ENCODE measurements around the gene MINDY2. TPM values are rescaled to one million over a fixed set of nuclear protein-coding genes. Genes with fewer than 3 reads are reported as not detected.

The MINDY2 gene
- total and polyA plus RNA-seq, 9 of the 15 experiments (the other 6 are each of a cell fraction or from before 2014, with no cell fraction given) = 2.4 to 15.3 (median 7.2) TPM

DNA sequence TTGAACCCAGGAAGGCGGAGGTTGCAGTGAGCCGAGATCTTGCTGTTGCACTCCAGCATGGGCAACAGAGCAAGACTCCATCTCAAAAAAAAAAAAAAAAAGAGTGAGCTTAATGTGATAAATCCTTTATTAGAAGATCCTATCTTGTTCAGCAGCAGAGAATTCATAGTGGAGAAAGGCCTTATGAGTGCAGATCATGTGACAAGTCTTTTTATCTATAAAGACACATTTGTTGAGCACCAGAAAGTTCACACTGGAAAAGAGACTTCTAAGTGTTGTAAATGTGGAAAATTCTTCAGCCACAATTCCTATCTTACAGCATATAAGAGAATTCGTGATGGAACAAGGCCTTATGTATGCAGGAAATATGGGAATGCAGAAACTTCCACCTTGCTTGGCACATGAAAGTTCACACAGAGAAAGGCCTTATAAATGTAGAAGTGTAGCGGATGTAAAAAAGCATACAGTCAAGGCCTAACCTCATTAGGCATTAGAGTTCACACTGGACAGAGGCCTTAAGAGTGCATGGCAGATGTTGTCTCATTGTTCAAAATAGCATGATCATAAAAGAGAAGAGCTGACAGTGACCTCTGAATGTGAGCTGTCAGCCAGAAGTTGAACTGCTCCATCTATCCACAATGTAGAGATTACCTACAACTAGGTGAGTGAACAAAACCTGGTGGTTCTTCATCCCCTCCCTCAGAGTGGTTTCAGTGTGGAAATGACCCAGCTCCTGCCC lies 38.3 kb upstream of the MINDY2 start (continued):
- TF ChIP-seq, protein P1, sequence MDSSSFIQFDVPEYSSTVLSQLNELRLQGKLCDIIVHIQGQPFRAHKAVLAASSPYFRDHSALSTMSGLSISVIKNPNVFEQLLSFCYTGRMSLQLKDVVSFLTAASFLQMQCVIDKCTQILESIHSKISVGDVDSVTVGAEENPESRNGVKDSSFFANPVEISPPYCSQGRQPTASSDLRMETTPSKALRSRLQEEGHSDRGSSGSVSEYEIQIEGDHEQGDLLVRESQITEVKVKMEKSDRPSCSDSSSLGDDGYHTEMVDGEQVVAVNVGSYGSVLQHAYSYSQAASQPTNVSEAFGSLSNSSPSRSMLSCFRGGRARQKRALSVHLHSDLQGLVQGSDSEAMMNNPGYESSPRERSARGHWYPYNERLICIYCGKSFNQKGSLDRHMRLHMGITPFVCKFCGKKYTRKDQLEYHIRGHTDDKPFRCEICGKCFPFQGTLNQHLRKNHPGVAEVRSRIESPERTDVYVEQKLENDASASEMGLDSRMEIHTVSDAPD (CRISPR knock-in tag; IDR thresholded peaks at IDR 0.05) = no peak
- no peak for TF ChIP-seq PTTG1 (tag; IDR thresholded peaks at IDR 0.05; ENCODE audit: low read depth)
- TF ChIP-seq ZNF586 (CRISPR knock-in tag; conservative IDR thresholded peaks at IDR 0.05) = no peak
- no peak for TF ChIP-seq ZNF408 (CRISPR knock-in tag; IDR thresholded peaks at IDR 0.05; ENCODE audit: low read depth)
- no peak for TF ChIP-seq ZNF24 (IDR thresholded peaks at IDR 0.05)
- 0 out of 2 replicates have a peak, but pooled peaks have one; percentile 7 for TF ChIP-seq TCF3 (CRISPR knock-in tag; IDR thresholded peaks at IDR 0.05)
- TF ChIP-seq VEZF1 (CRISPR knock-in tag; IDR thresholded peaks at IDR 0.05) = no peak
- TF ChIP-seq ESRRA (IDR thresholded peaks at IDR 0.05; ENCODE audit: borderline replicate concordance, low read depth) = no peak
- TF ChIP-seq SMAD3 (CRISPR knock-in tag; conservative IDR thresholded peaks at IDR 0.05) = no peak
- TF ChIP-seq CXXC5 (CRISPR knock-in tag; IDR thresholded peaks at IDR 0.05) = no peak
- TF ChIP-seq MTA2 (IDR thresholded peaks at IDR 0.05; ENCODE audit: low read depth) = 0 out of 2 replicates have a peak, but pooled peaks have one; percentile 11
- no peak for TF ChIP-seq HMGN3 (IDR thresholded peaks at IDR 0.05; ENCODE audit: borderline replicate concordance, extremely low read depth, insufficient read length, low read depth, low read length)
- TF ChIP-seq ZSCAN32 (CRISPR knock-in tag; IDR thresholded peaks at IDR 0.05) = no peak
- no peak for TF ChIP-seq CSDE1 (IDR thresholded peaks at IDR 0.05)
- no peak for TF ChIP-seq RBM25 (IDR thresholded peaks at IDR 0.05; ENCODE audit: low read depth, low read length, severe bottlenecking)
- TF ChIP-seq, protein P2, sequence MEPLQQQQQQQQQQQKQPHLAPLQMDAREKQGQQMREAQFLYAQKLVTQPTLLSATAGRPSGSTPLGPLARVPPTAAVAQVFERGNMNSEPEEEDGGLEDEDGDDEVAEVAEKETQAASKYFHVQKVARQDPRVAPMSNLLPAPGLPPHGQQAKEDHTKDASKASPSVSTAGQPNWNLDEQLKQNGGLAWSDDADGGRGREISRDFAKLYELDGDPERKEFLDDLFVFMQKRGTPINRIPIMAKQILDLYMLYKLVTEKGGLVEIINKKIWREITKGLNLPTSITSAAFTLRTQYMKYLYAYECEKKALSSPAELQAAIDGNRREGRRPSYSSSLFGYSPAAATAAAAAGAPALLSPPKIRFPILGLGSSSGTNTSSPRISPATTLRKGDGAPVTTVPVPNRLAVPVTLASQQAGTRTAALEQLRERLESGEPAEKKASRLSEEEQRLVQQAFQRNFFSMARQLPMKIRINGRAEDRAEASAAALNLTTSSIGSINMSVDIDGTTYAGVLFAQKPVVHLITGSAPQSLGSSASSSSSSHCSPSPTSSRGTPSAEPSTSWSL (CRISPR knock-in tag; IDR thresholded peaks at IDR 0.05; ENCODE audit: borderline replicate concordance) = no peak
- TF ChIP-seq NCOA2 (IDR thresholded peaks at IDR 0.05; ENCODE audit: partially characterized antibody in 2 of 2) = no peak
- TF ChIP-seq XRCC5 (IDR thresholded peaks at IDR 0.05; ENCODE audit: low read depth, low read length) = no peak
- no peak for TF ChIP-seq CTBP1 (IDR thresholded peaks at IDR 0.05; ENCODE audit: borderline replicate concordance)
- no peak for TF ChIP-seq BCLAF1 (IDR thresholded peaks at IDR 0.05; ENCODE audit: borderline replicate concordance in 1 of 2, control insufficient read depth in 1 of 2, low read depth in 2 of 2, low read length in 1 of 2)
- TF ChIP-seq ZNF551 (CRISPR knock-in tag; IDR thresholded peaks at IDR 0.05) = no peak

Data from K562 (cell line).